Measurements from ENCODE around the gene OR2J1.
A peak's percentile ranks its signal among the peaks of the same experiment; 100 is the strongest.

OR2J1 gene

GRCh38 chr6:29099190-29099589 lies at the start of gene OR2J1:
Gene OR2J1 (plus strand): TSS chr6:29099490. CDS start chr6:29100943, 1,453 bp downstream.
- no peak for TF ChIP-seq CTCF (conservative IDR thresholded peaks at IDR 0.05; ENCODE audit: low read length)
- H3K4me3 ChIP-seq (ENCODE audit: low read length) = no peak within 1 kb of the TSS
- no peak for DNase-seq (ENCODE audit: low read depth)

GRCh38 chr6:29051680-29052079 lies 47.6 kb upstream of the OR2J1 start:
- TF ChIP-seq CTCF (conservative IDR thresholded peaks at IDR 0.05; ENCODE audit: low read length) = no peak
- no peak for DNase-seq (ENCODE audit: low read depth)
- H3K4me3 ChIP-seq (ENCODE audit: low read length) = no peak overlapping the region

GRCh38 chr6:29071831-29072723 lies 27.2 kb upstream of the OR2J1 start:
- TF ChIP-seq CTCF (conservative IDR thresholded peaks at IDR 0.05; ENCODE audit: low read length) = peak; percentile 53

GRCh38 chr6:29079203-29079602 lies 20.1 kb upstream of the OR2J1 start:
- TF ChIP-seq CTCF (conservative IDR thresholded peaks at IDR 0.05; ENCODE audit: low read length) = no peak
- no peak overlapping the region for H3K4me3 ChIP-seq (ENCODE audit: low read length)
- no peak for DNase-seq (ENCODE audit: low read depth)

More at GRCh38 chr6:29071831-29072723, 27.2 kb upstream of the OR2J1 start:
- peak; percentile 15 for DNase-seq (ENCODE audit: low read depth)
- H3K4me3 ChIP-seq (ENCODE audit: low read length) = no peak overlapping the region

- no peak for TF ChIP-seq CTCF (conservative IDR thresholded peaks at IDR 0.05; ENCODE audit: low read length)
Measured at GRCh38 chr6:29081312-29081711, 18.0 kb upstream of the OR2J1 start.

GRCh38 chr6:29082457-29082856 lies 16.8 kb upstream of the OR2J1 start:
- TF ChIP-seq CTCF (conservative IDR thresholded peaks at IDR 0.05; ENCODE audit: low read length) = no peak
- DNase-seq (ENCODE audit: low read depth) = no peak
- no peak overlapping the region for H3K4me3 ChIP-seq (ENCODE audit: low read length)

More at GRCh38 chr6:29081312-29081711, 18.0 kb upstream of the OR2J1 start:
- DNase-seq (ENCODE audit: low read depth) = no peak
- H3K4me3 ChIP-seq (ENCODE audit: low read length) = no peak overlapping the region

GRCh38 chr6:29087213-29087612 lies 12.1 kb upstream of the OR2J1 start, which contains the start of gene OR2B3:
Gene OR2B3 (minus strand): TSS chr6:29087313. CDS start chr6:29087248, 65 bp downstream.
- no peak within 1 kb of the TSS for H3K4me3 ChIP-seq (ENCODE audit: low read length)
- no peak for DNase-seq (ENCODE audit: low read depth)
- no peak for TF ChIP-seq CTCF (conservative IDR thresholded peaks at IDR 0.05; ENCODE audit: low read length)
